GM21825 (cell line): ENCODE data around the gene MAGEA9B.
"Not testable (repeated sequence)": the region's sequence is repeated elsewhere in the genome, so short reads cannot be mapped to it uniquely, and the experiment has no call there.

Experiments used
- ATAC-seq: cut with Tn5 transposase; IDR thresholded peaks from one replicate; pipeline ENCODE4 v1.9.1; 2021; ENCODE audit warnings: mild to moderate bottlenecking, moderate library complexity; ENCODE audit not compliant: unreplicated experiment

The MAGEA9B gene

GRCh38 chrX:149539283-149540130, 47.8 kb downstream of the MAGEA9B start:
- peak; percentile 42 for ATAC-seq

GRCh38 chrX:149537474-149537873, 49.8 kb downstream of the MAGEA9B start:
- ATAC-seq = not testable (repeated sequence)

- not testable (repeated sequence) for ATAC-seq
Observed at GRCh38 chrX:149534926-149535602, 52.2 kb downstream of the MAGEA9B start.

- ATAC-seq = not testable (repeated sequence)
Observed at GRCh38 chrX:149533999-149534398, 53.3 kb downstream of the MAGEA9B start.

- not testable (repeated sequence) for ATAC-seq
Observed at GRCh38 chrX:149532868-149533267, 54.4 kb downstream of the MAGEA9B start.
